Activated effector memory CD4-positive, alpha-beta T cell treated with Interleukin-2 at 50 U/mL for 16 hours (primary cell): Measurements from ENCODE around the gene KCNMA1.
"Not testable (repeated sequence)": the region's sequence is repeated elsewhere in the genome, so short reads cannot be mapped to it uniquely, and the experiment has no call there.

Experiments used
- DNase-seq: peaks from one replicate; pipeline ENCODE4 v3.0.0-alpha.2; 2020

KCNMA1 gene

GRCh38 chr10:77436257-77436975, 201.2 kb downstream of the KCNMA1 start:
- no peak for DNase-seq

GRCh38 chr10:77433546-77433945, 204.1 kb downstream of the KCNMA1 start:
- no peak for DNase-seq

- no peak for DNase-seq
Observed at GRCh38 chr10:77431980-77432797, 205.4 kb downstream of the KCNMA1 start.

GRCh38 chr10:77431209-77431611, 206.4 kb downstream of the KCNMA1 start:
- DNase-seq = no peak

- no peak for DNase-seq
Observed at GRCh38 chr10:77430530-77430929, 207.1 kb downstream of the KCNMA1 start.

GRCh38 chr10:77428691-77429395, 208.8 kb downstream of the KCNMA1 start:
- DNase-seq = no peak

GRCh38 chr10:77424257-77424656, 213.4 kb downstream of the KCNMA1 start:
- no peak for DNase-seq

GRCh38 chr10:77422491-77423338, 214.9 kb downstream of the KCNMA1 start:
- DNase-seq = no peak

GRCh38 chr10:77421591-77421990, 216.0 kb downstream of the KCNMA1 start:
- DNase-seq = no peak

- no peak for DNase-seq
Observed at GRCh38 chr10:77420947-77421523, 216.6 kb downstream of the KCNMA1 start.

GRCh38 chr10:77419979-77420378, 217.6 kb downstream of the KCNMA1 start:
- DNase-seq = no peak

GRCh38 chr10:77419056-77419455, 218.6 kb downstream of the KCNMA1 start:
- no peak for DNase-seq

GRCh38 chr10:77417806-77418640, 219.6 kb downstream of the KCNMA1 start:
- DNase-seq = no peak

- DNase-seq = no peak
Observed at GRCh38 chr10:77417359-77417758, 220.2 kb downstream of the KCNMA1 start.

- DNase-seq = no peak
Observed at GRCh38 chr10:77416311-77417135, 221.1 kb downstream of the KCNMA1 start.

GRCh38 chr10:77415313-77415960, 222.2 kb downstream of the KCNMA1 start:
- no peak for DNase-seq

- no peak for DNase-seq
Observed at GRCh38 chr10:77413231-77413630, 224.4 kb downstream of the KCNMA1 start.

GRCh38 chr10:77412573-77413133, 225.0 kb downstream of the KCNMA1 start:
- not testable (repeated sequence) for DNase-seq

- DNase-seq = no peak
Observed at GRCh38 chr10:77411805-77412204, 225.8 kb downstream of the KCNMA1 start.
